ENCODE measurements around the gene CHN1.

CHN1 gene

GRCh38 chr2:174830561-174830960 lies 174.6 kb downstream of the CHN1 start:
- H3K27ac ChIP-seq, result no peak overlapping the region
- DNase-seq (ENCODE audit: low spot score), result no peak
- no peak for TF ChIP-seq CTCF (conservative IDR thresholded peaks at IDR 0.05; ENCODE audit: low read depth)
- CTCF ChIA-PET, result no interaction called here
- POLR2A ChIA-PET (ENCODE audit: low non-redundant PET), result no interaction called here

- POLR2A ChIA-PET (ENCODE audit: low non-redundant PET), result no interaction called here
- DNase-seq (ENCODE audit: low spot score), result no peak
Observed at GRCh38 chr2:174829550-174829949, 175.6 kb downstream of the CHN1 start.

GRCh38 chr2:174827371-174828369 lies 177.5 kb downstream of the CHN1 start:
- ChIA-PET POLR2A (ENCODE audit: low non-redundant PET) (no interaction called here), CTCF (interaction anchor here (0.6 kb wide), 2 partner anchors 21 to 56 kb away, joined by 3 read pairs; no protein-coding TSS in a partner anchor)
- DNase-seq (ENCODE audit: low spot score), result no peak
- no peak overlapping the region for H3K27ac ChIP-seq
- TF ChIP-seq CTCF (conservative IDR thresholded peaks at IDR 0.05; ENCODE audit: low read depth), result no peak

More at GRCh38 chr2:174829550-174829949, 175.6 kb downstream of the CHN1 start:
- TF ChIP-seq CTCF (conservative IDR thresholded peaks at IDR 0.05; ENCODE audit: low read depth), result no peak
- no peak overlapping the region for H3K27ac ChIP-seq
- CTCF ChIA-PET, result no interaction called here

GRCh38 chr2:174826051-174826450 lies 179.1 kb downstream of the CHN1 start:
- ChIA-PET CTCF (no interaction called here), POLR2A (ENCODE audit: low non-redundant PET) (no interaction called here)
- no peak for TF ChIP-seq CTCF (conservative IDR thresholded peaks at IDR 0.05; ENCODE audit: low read depth)
- no peak for DNase-seq (ENCODE audit: low spot score)
- no peak overlapping the region for H3K27ac ChIP-seq

- no peak for DNase-seq (ENCODE audit: low spot score)
- no peak for TF ChIP-seq CTCF (conservative IDR thresholded peaks at IDR 0.05; ENCODE audit: low read depth)
- CTCF ChIA-PET, result no interaction called here
- POLR2A ChIA-PET (ENCODE audit: low non-redundant PET), result no interaction called here
- no peak overlapping the region for H3K27ac ChIP-seq
Observed at GRCh38 chr2:174824068-174824467, 181.1 kb downstream of the CHN1 start.

- TF ChIP-seq CTCF (conservative IDR thresholded peaks at IDR 0.05; ENCODE audit: low read depth), result no peak
- DNase-seq (ENCODE audit: low spot score), result no peak
Observed at GRCh38 chr2:174821628-174822027, 183.6 kb downstream of the CHN1 start.

More at GRCh38 chr2:174821628-174822027, 183.6 kb downstream of the CHN1 start:
- CTCF ChIA-PET, result interaction anchor here (0.6 to 1.0 kb wide), 2 partner anchors 193 to 1191 kb away, joined by 3 read pairs; no protein-coding TSS in a partner anchor
- H3K27ac ChIP-seq, result no peak overlapping the region
- POLR2A ChIA-PET (ENCODE audit: low non-redundant PET), result no interaction called here

All from RWPE1 (cell line).